GM21390 (cell line): ENCODE data around the gene KANK4.
"Not testable (repeated sequence)": the region's sequence is repeated elsewhere in the genome, so short reads cannot be mapped to it uniquely, and the experiment has no call there.

ENCODE experiments used
- ATAC-seq: cut with Tn5 transposase; IDR thresholded peaks from one replicate; pipeline ENCODE4 v1.9.1; 2021; ENCODE audit not compliant: unreplicated experiment

The KANK4 gene

GRCh38 chr1:62276791-62277190 lies 42.4 kb downstream of the KANK4 start:
- no peak for ATAC-seq

- ATAC-seq: no peak
Measured at GRCh38 chr1:62274496-62275485, 44.4 kb downstream of the KANK4 start.

- ATAC-seq: no peak
Measured at GRCh38 chr1:62273953-62274352, 45.3 kb downstream of the KANK4 start.

- peak; percentile 96 for ATAC-seq
Measured at GRCh38 chr1:62271948-62272728, 47.1 kb downstream of the KANK4 start.

- no peak for ATAC-seq
Measured at GRCh38 chr1:62271134-62271533, 48.1 kb downstream of the KANK4 start.

- ATAC-seq: no peak
Measured at GRCh38 chr1:62269851-62270495, 49.3 kb downstream of the KANK4 start.

- ATAC-seq: no peak
Measured at GRCh38 chr1:62269439-62269838, 49.8 kb downstream of the KANK4 start.

- no peak for ATAC-seq
Measured at GRCh38 chr1:62268315-62268714, 50.9 kb downstream of the KANK4 start.

GRCh38 chr1:62265956-62266935 lies 53.0 kb downstream of the KANK4 start:
- ATAC-seq: no peak

- ATAC-seq: no peak
Measured at GRCh38 chr1:62263814-62264353, 55.4 kb downstream of the KANK4 start.

- ATAC-seq: no peak
Measured at GRCh38 chr1:62263006-62263813, 56.0 kb downstream of the KANK4 start.

- ATAC-seq: no peak
Measured at GRCh38 chr1:62260688-62261087, 58.5 kb downstream of the KANK4 start.

- no peak for ATAC-seq
Measured at GRCh38 chr1:62259551-62259950, 59.7 kb downstream of the KANK4 start.

GRCh38 chr1:62250126-62250726 lies 69.0 kb downstream of the KANK4 start:
- no peak for ATAC-seq

- ATAC-seq: no peak
Measured at GRCh38 chr1:62247391-62248168, 71.7 kb downstream of the KANK4 start.

- ATAC-seq: no peak
Measured at GRCh38 chr1:62245201-62245600, 74.0 kb downstream of the KANK4 start.

- ATAC-seq: not testable (repeated sequence)
Measured at GRCh38 chr1:62244380-62244779, 74.9 kb downstream of the KANK4 start.
